Peyer's patch (tissue), 4 donors: ENCODE measurements around the gene KRT3.

ENCODE experiments used
- CTCF ChIP-seq, 6 experiments: fragments of 450-650 bp in 4 of 6; fragments of 200-600 bp in 2 of 6; sonication (generic) in 1 of 6; IDR thresholded peaks; one replicate each; pipeline ENCODE4 v1.5.1; 2017 to 2019; ENCODE audit warnings: antibody characterized with exemption in 6 of 6, mild to moderate bottlenecking in 3 of 6, moderate library complexity in 1 of 6
- POLR2A ChIP-seq, 2 donors: fragments of 450-650 bp; IDR thresholded peaks; one replicate each; pipeline ENCODE4 v1.5.1; 2017; ENCODE audit warnings: antibody characterized with exemption in 2 of 2, mild to moderate bottlenecking in 2 of 2, moderate library complexity in 2 of 2

GRCh38 chr12:52757449-52758176 is 38.3 kb downstream of the KRT3 start:
- TF ChIP-seq CTCF (IDR thresholded peaks at IDR 0.05) (no peak), POLR2A (IDR thresholded peaks at IDR 0.05) (no peak)
